ENCODE results near the gene ME3. TPM values are rescaled to one million over a fixed set of nuclear protein-coding genes. Genes with fewer than 3 reads are reported as not detected.
"Not testable (repeated sequence)": the region's sequence is repeated elsewhere in the genome, so short reads cannot be mapped to it uniquely, and the experiment has no call there.

Gene ME3
- total and polyA plus RNA-seq, 11 donors = 11.3 to 51.5 (median 31.3) TPM

DNA sequence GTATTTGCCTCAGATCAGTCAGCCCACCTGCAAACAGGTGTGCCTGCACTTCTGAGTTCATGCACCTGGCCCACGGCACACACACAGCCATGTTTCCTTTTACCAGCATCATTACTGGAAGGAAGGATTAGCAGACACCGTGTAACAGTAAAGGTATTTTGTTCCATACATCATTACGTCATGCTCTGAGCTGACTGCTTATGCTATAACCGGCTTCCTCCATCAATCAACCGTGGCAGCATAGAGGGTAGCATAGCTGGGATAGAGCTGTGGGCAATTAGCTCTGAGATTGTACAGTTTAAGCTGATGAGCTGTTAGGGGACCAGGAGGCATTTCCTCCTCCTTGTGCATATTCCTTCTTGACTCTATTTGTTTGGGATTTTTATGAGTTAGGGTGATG lies 102.4 kb downstream of the ME3 start:
- DNase-seq (no peak), ATAC-seq (no peak)
- Histone ChIP-seq H3K27ac (no peak overlapping the region), H3K27me3 (no peaks in the 10 kb centered on the region), H3K36me3 (no peaks in the 10 kb centered on the region), H3K4me1 (peaks cover 0 to 28% (median 10%) of the 10 kb centered on the region in 12 donors), H3K4me3 (no peak overlapping the region), H3K9me3 (no peaks in the 10 kb centered on the region)
- 87 to 91% (median 89%) methylated on average over 5 of the region's 5 CpGs for WGBS, 4 donors
- intact Hi-C loops (cut with DNase I) = no loop called here
- TF ChIP-seq, protein P1, sequence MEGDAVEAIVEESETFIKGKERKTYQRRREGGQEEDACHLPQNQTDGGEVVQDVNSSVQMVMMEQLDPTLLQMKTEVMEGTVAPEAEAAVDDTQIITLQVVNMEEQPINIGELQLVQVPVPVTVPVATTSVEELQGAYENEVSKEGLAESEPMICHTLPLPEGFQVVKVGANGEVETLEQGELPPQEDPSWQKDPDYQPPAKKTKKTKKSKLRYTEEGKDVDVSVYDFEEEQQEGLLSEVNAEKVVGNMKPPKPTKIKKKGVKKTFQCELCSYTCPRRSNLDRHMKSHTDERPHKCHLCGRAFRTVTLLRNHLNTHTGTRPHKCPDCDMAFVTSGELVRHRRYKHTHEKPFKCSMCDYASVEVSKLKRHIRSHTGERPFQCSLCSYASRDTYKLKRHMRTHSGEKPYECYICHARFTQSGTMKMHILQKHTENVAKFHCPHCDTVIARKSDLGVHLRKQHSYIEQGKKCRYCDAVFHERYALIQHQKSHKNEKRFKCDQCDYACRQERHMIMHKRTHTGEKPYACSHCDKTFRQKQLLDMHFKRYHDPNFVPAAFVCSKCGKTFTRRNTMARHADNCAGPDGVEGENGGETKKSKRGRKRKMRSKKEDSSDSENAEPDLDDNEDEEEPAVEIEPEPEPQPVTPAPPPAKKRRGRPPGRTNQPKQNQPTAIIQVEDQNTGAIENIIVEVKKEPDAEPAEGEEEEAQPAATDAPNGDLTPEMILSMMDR (IDR thresholded peaks at IDR 0.05) = no peak
- no peak for TF ChIP-seq POLR2A (IDR thresholded peaks at IDR 0.05)

DNA sequence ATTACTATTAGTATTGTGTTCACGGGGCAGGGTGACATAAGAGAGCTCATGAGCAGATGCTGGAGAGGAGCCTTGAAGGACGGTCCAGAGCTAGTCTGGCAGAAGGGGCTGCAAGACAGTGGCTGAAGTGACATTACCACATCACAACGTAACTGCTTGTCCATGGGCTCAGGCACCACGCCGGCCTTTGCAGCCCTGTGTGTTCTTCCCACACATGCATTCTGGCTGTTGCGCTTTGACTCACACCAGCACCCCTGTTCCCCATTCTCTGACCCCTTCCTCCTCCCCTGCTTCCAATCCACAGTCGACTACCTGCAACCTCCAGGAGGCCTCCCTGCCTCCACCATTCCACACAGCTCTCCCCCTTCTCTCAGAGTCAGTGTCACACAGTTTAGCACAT lies 103.3 kb downstream of the ME3 start:
- no peaks in the 10 kb centered on the region for H3K36me3 ChIP-seq
- H3K27ac ChIP-seq = no peak overlapping the region
- WGBS, 4 donors = 93 to 97% (median 94%) methylated on average over 7 of the region's 7 CpGs
- H3K9me3 ChIP-seq = no peaks in the 10 kb centered on the region
- peaks cover 0 to 20% (median 8%) of the 10 kb centered on the region in 12 donors for H3K4me1 ChIP-seq
- ATAC-seq (no peak), DNase-seq (no peak)
- intact Hi-C loops (cut with DNase I) = no loop called here
- no peak for TF ChIP-seq POLR2A (IDR thresholded peaks at IDR 0.05)
- TF ChIP-seq, protein P1 (IDR thresholded peaks at IDR 0.05) = no peak
- no peak overlapping the region for H3K4me3 ChIP-seq
- no peaks in the 10 kb centered on the region for H3K27me3 ChIP-seq

DNA sequence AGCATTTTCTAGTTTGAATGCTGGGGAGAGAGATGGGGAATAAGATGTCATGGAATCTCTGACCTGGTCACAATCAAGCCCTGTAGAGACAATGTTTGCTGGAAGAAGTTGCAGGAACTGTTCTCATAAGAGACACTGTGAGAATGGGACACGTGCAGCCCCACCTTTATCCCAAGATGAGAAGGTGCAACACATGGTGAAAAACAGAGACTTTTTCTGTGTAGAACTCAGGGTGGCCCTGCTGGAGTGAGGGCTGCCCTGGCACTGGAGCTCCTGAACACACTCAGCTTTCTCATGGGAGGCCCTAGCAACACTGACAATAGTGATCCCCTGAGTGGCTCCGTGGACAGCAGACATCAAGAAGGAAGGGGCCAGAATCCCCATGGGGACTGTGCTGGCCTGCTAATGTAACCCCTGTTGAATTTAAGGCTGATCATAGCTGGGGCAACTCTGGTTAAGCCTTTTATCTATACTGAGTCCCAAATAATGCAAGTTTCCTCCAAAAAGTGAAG lies 106.6 kb downstream of the ME3 start:
- peak overlapping the region in 1 of 12 donors; percentile 39 for H3K27ac ChIP-seq
- H3K27me3 ChIP-seq = no peaks in the 10 kb centered on the region
- H3K36me3 ChIP-seq = no peaks in the 10 kb centered on the region
- WGBS, 4 donors = 56 to 71% (median 66%) methylated on average over 2 of the region's 2 CpGs
- ATAC-seq (no peak), DNase-seq (no peak)
- TF ChIP-seq, protein P1 (IDR thresholded peaks at IDR 0.05) = no peak
- TF ChIP-seq POLR2A (IDR thresholded peaks at IDR 0.05) = no peak
- H3K4me3 ChIP-seq = no peak overlapping the region
- intact Hi-C loops (cut with DNase I) = no loop called here
- H3K9me3 ChIP-seq = no peaks in the 10 kb centered on the region
- peaks cover 0 to 11% (median 6%) of the 10 kb centered on the region in 12 donors for H3K4me1 ChIP-seq

DNA sequence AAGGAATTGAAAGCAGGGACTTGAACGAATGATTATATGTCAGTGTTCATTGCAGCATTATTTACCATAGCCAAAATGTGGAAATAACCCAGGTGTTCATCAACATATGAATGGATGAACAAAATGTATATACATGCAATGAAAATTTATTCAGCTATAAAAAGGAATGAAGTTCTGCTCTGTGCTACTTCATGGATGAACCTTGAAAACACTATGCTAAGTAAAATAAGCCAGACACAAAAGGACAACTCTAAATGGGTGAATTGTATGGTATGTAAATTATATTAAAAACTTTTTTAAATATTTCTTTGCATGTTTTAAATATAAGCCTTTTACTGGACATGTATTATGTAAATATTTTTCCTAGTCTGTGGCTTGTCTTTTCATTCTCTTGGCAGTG lies 107.0 kb downstream of the ME3 start:
- no peak for TF ChIP-seq POLR2A (IDR thresholded peaks at IDR 0.05)
- TF ChIP-seq, protein P1 (IDR thresholded peaks at IDR 0.05) = no peak
- no peak overlapping the region for H3K27ac ChIP-seq
- no peaks in the 10 kb centered on the region for H3K9me3 ChIP-seq
- intact Hi-C loops (cut with DNase I) = no loop called here
- no peak for ATAC-seq
- DNase-seq = no peak
- H3K27me3 ChIP-seq = no peaks in the 10 kb centered on the region
- WGBS, 4 donors = 88 to 100% (median 94%) methylated on average over 1 of the region's 1 CpG
- H3K4me1 ChIP-seq = peaks cover 0 to 11% (median 6%) of the 10 kb centered on the region in 12 donors
- H3K36me3 ChIP-seq = no peaks in the 10 kb centered on the region
- no peak overlapping the region for H3K4me3 ChIP-seq

DNA sequence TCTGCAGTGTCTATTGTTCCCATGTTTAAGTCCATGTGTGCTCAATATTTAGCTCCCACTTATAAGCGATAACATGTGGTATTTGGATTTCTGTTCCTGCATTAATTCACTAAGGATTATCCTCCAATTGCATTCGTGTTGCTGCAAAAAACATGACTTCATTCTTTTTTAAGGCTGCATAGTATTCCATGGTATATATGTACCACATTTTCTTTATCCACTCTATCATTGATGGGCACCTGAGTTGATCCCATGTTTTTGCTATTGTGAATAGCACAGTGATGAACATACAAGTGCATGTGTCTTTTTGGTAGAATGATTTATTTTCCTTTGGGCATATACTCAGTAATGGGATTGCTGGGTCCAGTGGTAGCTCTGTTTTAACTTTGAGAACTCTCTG lies 109.6 kb downstream of the ME3 start:
- not testable (repeated sequence) for H3K9me3 ChIP-seq, H3K36me3 ChIP-seq, ATAC-seq, H3K4me3 ChIP-seq, DNase-seq, H3K27me3 ChIP-seq, H3K27ac ChIP-seq
- 82 to 95% (median 93%) methylated on average over 2 of the region's 2 CpGs for WGBS, 4 donors
- intact Hi-C loops (cut with DNase I) = loop anchor here in 1 of 10 donors (5.0 kb wide), 1 partner anchor 44 kb away; no protein-coding TSS in a partner anchor
- H3K4me1 ChIP-seq = peaks cover 6 to 32% (median 27%) of the 10 kb centered on the region in 12 donors
